GM12878 (cell line): ENCODE results near the gene PDZRN3. TPM values are rescaled to one million over a fixed set of nuclear protein-coding genes. Genes with fewer than 3 reads are reported as not detected.

Experiments
- ATAC-seq: fragments of 200-7000 bp; cut with Tn5 transposase; 3 replicates; pipeline ENCODE4 v1.9.1; 2020; ENCODE audit warnings: mild to moderate bottlenecking, moderate library complexity
- BruUV-seq: library from RNA; stranded (reverse); fragments of 400-500 nt; replicated peaks from 2 replicates; lab custom pipeline; 2021; lab: Mats Ljungman, UMichigan
- CTCF ChIA-PET: fragments of 300-600 bp; sonication (Branson Sonifier 250); formaldehyde crosslinking; extraction: SDS; loops from one replicate; lab custom pipeline; 2021; ENCODE audit warnings: inconsistent platforms; lab: Yijun Ruan, JAX
- POLR2A ChIA-PET: fragments of 350-600 bp; formaldehyde crosslinking; extraction: SDS; loops from one replicate; lab custom pipeline; 2021; ENCODE audit warnings: inconsistent platforms; lab: Charles Lee
- RAD21 ChIA-PET: fragments of 300-600 bp; sonication (Branson Sonifier 250); formaldehyde crosslinking; loops from one replicate; lab custom pipeline; 2023; ENCODE audit warnings: antibody characterized with exemption; ENCODE audit not compliant: unreplicated experiment; lab: Charles Lee
- SMC1A ChIA-PET: fragments of 300-600 bp; sonication (Branson Sonifier 250); formaldehyde crosslinking; loops from one replicate; lab custom pipeline; 2023; ENCODE audit not compliant: unreplicated experiment, uncharacterized antibody; lab: Charles Lee
- DNase-seq: peaks from one replicate; pipeline ENCODE4 v3.0.0-alpha.2; 2011; ENCODE audit warnings: low read depth, low spot score
- FAIRE-seq: peaks from 3 replicates; lab custom pipeline; 2011; peaks lifted over from hg19 to GRCh38; lab: Jason Lieb, UNC
- H2AFZ ChIP-seq: 2 replicates; pipeline ENCODE4 v1.6.0; 2011; ENCODE audit warnings: low read depth, low read length, control low read depth; ENCODE audit not compliant: control insufficient read depth
- H3K27ac ChIP-seq: 2 replicates; pipeline ENCODE4 v1.5.1; 2011; ENCODE audit warnings: control low read depth; ENCODE audit not compliant: control insufficient read depth, insufficient read depth
- H3K27me3 ChIP-seq, 2 experiments: replicated peaks in 1 of 2; 2 replicates each; pipeline versions ENCODE4 v1.6.0 to v1.6.1; 2011; ENCODE audit warnings: low read length in 1 of 2; ENCODE audit not compliant: control insufficient read depth in 2 of 2, insufficient read depth in 2 of 2
- H3K36me3 ChIP-seq, 2 experiments: 2 replicates each; pipeline ENCODE4 v1.5.1; 2011; ENCODE audit warnings: low read length in 1 of 2; ENCODE audit not compliant: control insufficient read depth in 2 of 2, insufficient read depth in 2 of 2
- H3K4me1 ChIP-seq: 2 replicates; pipeline ENCODE4 v1.6.1; 2011; ENCODE audit warnings: mild to moderate bottlenecking, low read length, moderate library complexity, mixed read lengths; ENCODE audit not compliant: control insufficient read depth, insufficient read depth
- H3K4me2 ChIP-seq: 2 replicates; pipeline ENCODE4 v1.6.0; 2011; ENCODE audit warnings: control low read depth; ENCODE audit not compliant: control insufficient read depth, insufficient read depth
- H3K4me3 ChIP-seq: fragments of 200-600 bp; sonication (generic); 2 replicates; pipeline ENCODE4 v1.5.1; 2016
- H3K79me2 ChIP-seq: 2 replicates; pipeline ENCODE4 v1.6.0; 2011; ENCODE audit warnings: low read length; ENCODE audit not compliant: control insufficient read depth, insufficient read depth
- H3K9ac ChIP-seq: 2 replicates; pipeline ENCODE4 v1.8.0; 2011; ENCODE audit warnings: low read length, control low read depth, mixed read lengths; ENCODE audit not compliant: control insufficient read depth, insufficient read depth
- H3K9me3 ChIP-seq: replicated peaks from 3 replicates; pipeline ENCODE4 v1.5.1; 2011; ENCODE audit warnings: mild to moderate bottlenecking, low read length; ENCODE audit not compliant: control insufficient read depth, insufficient read depth
- H4K20me1 ChIP-seq: 2 replicates; pipeline ENCODE4 v1.6.0; 2011; ENCODE audit not compliant: control insufficient read depth, insufficient read depth
- BHLHE40 ChIP-seq, 2 experiments: fragments of 450-650 bp in 1 of 2; IDR thresholded peaks; 2 replicates each; pipeline ENCODE4 v1.6.1; 2011 to 2017; ENCODE audit warnings: low read depth in 2 of 2, borderline replicate concordance in 1 of 2, improper control_type of control experiment in 1 of 2, low read length in 1 of 2, mild to moderate bottlenecking in 1 of 2
- CBX3 ChIP-seq: fragments of 200-600 bp; sonication (generic); IDR thresholded peaks from 2 replicates; pipeline ENCODE4 v1.6.1; 2016; ENCODE audit warnings: low read depth, borderline replicate concordance
- MTA2 ChIP-seq: fragments of 450-650 bp; IDR thresholded peaks from 2 replicates; pipeline ENCODE4 v1.6.1; 2016; ENCODE audit warnings: low read depth, mild to moderate bottlenecking, moderate library complexity
- NFYA ChIP-seq: IDR thresholded peaks from 2 replicates; pipeline ENCODE4 v1.6.1; 2011; ENCODE audit warnings: low read depth, mild to moderate bottlenecking, low read length, improper control_type of control experiment, borderline replicate concordance
- POLR2A ChIP-seq: IDR thresholded peaks from 2 replicates; pipeline ENCODE4 v1.6.1; 2011; ENCODE audit warnings: low read depth, mild to moderate bottlenecking, low read length
- POLR2AphosphoS5 ChIP-seq: IDR thresholded peaks from 2 replicates; pipeline ENCODE4 v1.6.1; 2011; ENCODE audit warnings: mild to moderate bottlenecking, low read length, inconsistent platforms
- POU2F2 ChIP-seq: IDR thresholded peaks from 3 replicates; pipeline ENCODE4 v1.6.1; 2011; ENCODE audit warnings: low read depth, mild to moderate bottlenecking, low read length, borderline replicate concordance
- RB1 ChIP-seq: fragments of 450-650 bp; formaldehyde crosslinking; IDR thresholded peaks from 2 replicates; pipeline ENCODE4 v1.6.1; 2017; ENCODE audit warnings: mild to moderate bottlenecking, borderline replicate concordance
- RCOR1 ChIP-seq: conservative IDR thresholded peaks from 2 replicates; pipeline ENCODE4 v1.6.1; 2012; ENCODE audit warnings: low read depth, low read length, improper control_type of control experiment
- SMAD1 ChIP-seq: fragments of 450-650 bp; IDR thresholded peaks from 2 replicates; pipeline ENCODE4 v1.6.1; 2018; ENCODE audit warnings: mild to moderate bottlenecking, low read depth; ENCODE audit not compliant: partially characterized antibody
- SMARCA5 ChIP-seq: fragments of 450-650 bp; IDR thresholded peaks from 2 replicates; pipeline ENCODE4 v1.6.1; 2017; ENCODE audit warnings: mild to moderate bottlenecking
- TBL1XR1 ChIP-seq: IDR thresholded peaks from 2 replicates; pipeline ENCODE4 v1.6.1; 2012; ENCODE audit warnings: low read depth, low read length, improper control_type of control experiment
- ZNF274 ChIP-seq: IDR thresholded peaks from one replicate; pipeline ENCODE4 v1.8.0; 2011; ENCODE audit not compliant: insufficient read length, insufficient read depth
- WGBS: methylation state at CpG from one replicate; pipeline ENCODE4 v1.1.6; 2016; ENCODE audit warnings: low lambda C conversion rate; ENCODE audit not compliant: insufficient replicate concordance, insufficient coverage; ENCODE audit errors: missing lambda C conversion rate; 5-methylcytosine and 5-hydroxymethylcytosine counted together
- in situ Hi-C: fragments of 300-500 bp; cut with MboI; formaldehyde crosslinking; loops from 9 replicates; pipeline ENCODE4 v1.14.3; 2018; ENCODE audit warnings: mixed read lengths
- intact Hi-C: fragments of 100-400 bp; cut with micrococcal nuclease; formaldehyde crosslinking; loops from one replicate; pipeline ENCODE4 v1.14.2; 2022; ENCODE audit not compliant: unreplicated experiment
- polyA plus RNA-seq, 11 experiments: library from polyadenylated mRNA; depleted of rRNA in 4 of 11; unstranded in 6 of 11; stranded (reverse) in 5 of 11; fragments of >200 nt; fragmentation: Nextera tagmentation in 4 of 11; fragmentation: Illumina TruSeq in 1 of 11; extraction: Ambion mirVana in 4 of 11; extraction: Trizol in 1 of 11; gene quantifications; 1 replicate in 1 of 11; 2 replicates in 10 of 11; pipeline versions ENCODE4 v1.2.1 to v1.2.3, GENCODE V29; 2011 to 2016; ENCODE audit warnings: inconsistent platforms in 2 of 11, missing spikeins in 2 of 11, low read depth in 1 of 11
- total RNA-seq, 4 experiments: library from RNA; depleted of rRNA in 3 of 4; stranded (reverse); fragments of >200 nt in 3 of 4; fragmentation: Illumina TruSeq in 1 of 4; extraction: Trizol in 1 of 4; gene quantifications; 2 replicates each; pipeline versions ENCODE4 v1.2.1 to v1.2.3, GENCODE V29; 2013 to 2021
- TF ChIP-seq, protein P1 (sequence below): fragments of 450-650 bp; IDR thresholded peaks from 2 replicates; pipeline ENCODE4 v1.6.1; 2017; ENCODE audit warnings: mild to moderate bottlenecking, low read depth, inconsistent platforms; ENCODE audit not compliant: poor library complexity, severe bottlenecking
- TF ChIP-seq, protein P2 (sequence below): fragments of 450-650 bp; formaldehyde crosslinking; IDR thresholded peaks from 2 replicates; pipeline ENCODE4 v1.4.0; 2022; ENCODE audit warnings: mild to moderate bottlenecking, moderate library complexity

The PDZRN3 gene
- total and polyA plus RNA-seq, 10 of the 15 experiments (the other 5 are each of a cell fraction or from before 2014, with no cell fraction given), result 0.07 to 0.37 (median 0.12) TPM; not detected in 6

DNA sequence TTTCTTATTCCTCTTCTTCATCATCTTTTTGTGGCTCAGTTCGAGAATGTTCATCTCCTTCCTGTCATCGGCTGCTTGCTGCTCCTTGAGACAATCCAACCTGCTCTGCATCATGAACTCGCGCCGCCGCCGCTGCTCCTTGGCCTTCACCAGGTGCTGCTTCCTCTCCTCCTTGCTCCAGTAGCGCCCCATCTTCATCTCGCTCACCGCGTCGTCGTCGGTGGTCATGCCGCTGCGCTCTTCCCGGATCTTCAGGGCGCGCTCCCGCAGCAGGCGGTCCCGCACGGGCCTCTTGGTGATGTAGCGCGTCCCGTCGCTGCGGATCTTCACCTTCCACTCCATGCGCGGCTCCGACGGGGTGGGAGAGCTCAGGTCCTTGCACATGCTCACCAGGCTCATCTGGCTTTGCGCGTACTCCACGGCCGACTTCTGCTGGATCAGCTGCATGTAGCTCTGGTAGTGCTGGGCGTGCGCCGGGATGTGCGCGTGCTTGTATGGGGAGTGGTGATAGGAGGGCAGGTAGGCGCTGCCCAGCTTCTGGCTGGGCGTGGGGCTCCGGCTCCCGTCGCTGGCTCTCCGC, 241.2 kb downstream of the PDZRN3 start:
- H2AFZ ChIP-seq, result no peak overlapping the region
- H3K4me2 ChIP-seq, result no peak overlapping the region
- RAD21 ChIA-PET, result no interaction called here
- no peaks in the 10 kb centered on the region for H4K20me1 ChIP-seq
- SMC1A ChIA-PET, result no interaction called here
- H3K27me3 ChIP-seq, result no peaks in the 10 kb centered on the region
- POLR2A ChIA-PET, result no interaction called here
- H3K4me3 ChIP-seq, result no peak overlapping the region
- no peaks in the 10 kb centered on the region for H3K4me1 ChIP-seq
- no peak for DNase-seq
- ATAC-seq, result no peak
- no peak overlapping the region for H3K27ac ChIP-seq
- H3K36me3 ChIP-seq, result no peaks in the 10 kb centered on the region
- in situ Hi-C loops (no loop called here), intact Hi-C loops (no loop called here)
- H3K9me3 ChIP-seq, result no peaks in the 10 kb centered on the region; the same call in 2 of the 3 replicates
- no TSS peak for BruUV-seq
- FAIRE-seq, result no peak
- TF ChIP-seq NFYA (no peak), RCOR1 (no peak), TBL1XR1 (no peak), RB1 (no peak), POLR2AphosphoS5 (no peak), MTA2 (no peak), SMARCA5 (no peak), SMAD1 (no peak), BHLHE40 (IDR thresholded peaks at IDR 0.05; ENCODE audit: borderline replicate concordance in 1 of 2, low read depth in 2 of 2, low read length in 1 of 2) (no peak), ZNF274 (no peak), POLR2A (no peak), POU2F2 (no peak), CBX3 (no peak)
- TF ChIP-seq, protein P1, sequence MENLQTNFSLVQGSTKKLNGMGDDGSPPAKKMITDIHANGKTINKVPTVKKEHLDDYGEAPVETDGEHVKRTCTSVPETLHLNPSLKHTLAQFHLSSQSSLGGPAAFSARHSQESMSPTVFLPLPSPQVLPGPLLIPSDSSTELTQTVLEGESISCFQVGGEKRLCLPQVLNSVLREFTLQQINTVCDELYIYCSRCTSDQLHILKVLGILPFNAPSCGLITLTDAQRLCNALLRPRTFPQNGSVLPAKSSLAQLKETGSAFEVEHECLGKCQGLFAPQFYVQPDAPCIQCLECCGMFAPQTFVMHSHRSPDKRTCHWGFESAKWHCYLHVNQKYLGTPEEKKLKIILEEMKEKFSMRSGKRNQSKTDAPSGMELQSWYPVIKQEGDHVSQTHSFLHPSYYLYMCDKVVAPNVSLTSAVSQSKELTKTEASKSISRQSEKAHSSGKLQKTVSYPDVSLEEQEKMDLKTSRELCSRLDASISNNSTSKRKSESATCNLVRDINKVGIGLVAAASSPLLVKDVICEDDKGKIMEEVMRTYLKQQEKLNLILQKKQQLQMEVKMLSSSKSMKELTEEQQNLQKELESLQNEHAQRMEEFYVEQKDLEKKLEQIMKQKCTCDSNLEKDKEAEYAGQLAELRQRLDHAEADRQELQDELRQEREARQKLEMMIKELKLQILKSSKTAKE, result no peak
- TF ChIP-seq, protein P2, sequence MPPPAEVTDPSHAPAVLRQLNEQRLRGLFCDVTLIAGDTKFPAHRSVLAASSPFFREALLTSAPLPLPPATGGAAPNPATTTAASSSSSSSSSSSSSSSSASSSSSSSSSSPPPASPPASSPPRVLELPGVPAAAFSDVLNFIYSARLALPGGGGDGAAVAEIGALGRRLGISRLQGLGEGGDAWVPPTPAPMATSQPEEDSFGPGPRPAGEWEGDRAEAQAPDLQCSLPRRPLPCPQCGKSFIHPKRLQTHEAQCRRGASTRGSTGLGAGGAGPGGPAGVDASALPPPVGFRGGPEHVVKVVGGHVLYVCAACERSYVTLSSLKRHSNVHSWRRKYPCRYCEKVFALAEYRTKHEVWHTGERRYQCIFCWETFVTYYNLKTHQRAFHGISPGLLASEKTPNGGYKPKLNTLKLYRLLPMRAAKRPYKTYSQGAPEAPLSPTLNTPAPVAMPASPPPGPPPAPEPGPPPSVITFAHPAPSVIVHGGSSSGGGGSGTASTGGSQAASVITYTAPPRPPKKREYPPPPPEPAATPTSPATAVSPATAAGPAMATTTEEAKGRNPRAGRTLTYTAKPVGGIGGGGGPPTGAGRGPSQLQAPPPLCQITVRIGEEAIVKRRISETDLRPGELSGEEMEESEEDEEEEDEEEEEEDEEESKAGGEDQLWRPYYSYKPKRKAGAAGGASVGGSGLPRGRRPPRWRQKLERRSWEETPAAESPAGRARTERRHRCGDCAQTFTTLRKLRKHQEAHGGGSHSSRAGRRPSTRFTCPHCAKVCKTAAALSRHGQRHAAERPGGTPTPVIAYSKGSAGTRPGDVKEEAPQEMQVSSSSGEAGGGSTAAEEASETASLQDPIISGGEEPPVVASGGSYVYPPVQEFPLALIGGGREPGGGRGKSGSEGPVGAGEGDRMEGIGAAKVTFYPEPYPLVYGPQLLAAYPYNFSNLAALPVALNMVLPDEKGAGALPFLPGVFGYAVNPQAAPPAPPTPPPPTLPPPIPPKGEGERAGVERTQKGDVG (CRISPR knock-in tag), result no peak
- CTCF ChIA-PET, result no interaction called here
- H3K9ac ChIP-seq, result no peak overlapping the region
- 87% methylated on average over 47 of the region's 47 CpGs for WGBS
- H3K79me2 ChIP-seq, result no peaks in the 10 kb centered on the region
